PC-3 (cell line): ENCODE results near the gene CTNND1. TPM values are rescaled to one million over a fixed set of nuclear protein-coding genes. Genes with fewer than 3 reads are reported as not detected.

Source experiments
- ATAC-seq: fragments of 200-7000 bp; cut with Tn5 transposase; 2 replicates; pipeline ENCODE4 v1.9.1; 2020; ENCODE audit warnings: mild to moderate bottlenecking, moderate library complexity
- BruUV-seq: library from RNA; stranded (reverse); fragments of 400-500 nt; replicated peaks from 2 replicates; lab custom pipeline; 2021; lab: Mats Ljungman, UMichigan
- CTCF ChIA-PET: fragments of 300-600 bp; sonication (Branson Sonifier 250); formaldehyde crosslinking; loops from one replicate; lab custom pipeline; 2022; ENCODE audit warnings: antibody characterized with exemption; lab: Charles Lee
- POLR2A ChIA-PET: fragments of 300-600 bp; sonication (Branson Sonifier 250); formaldehyde crosslinking; loops from one replicate; lab custom pipeline; 2022; ENCODE audit warnings: antibody characterized with exemption; ENCODE audit not compliant: unreplicated experiment; lab: Charles Lee
- DNase-seq: peaks from one replicate; pipeline ENCODE4 v3.0.0-alpha.2; 2015
- H2AFZ ChIP-seq: fragments of 300-600 bp; sonication (generic); 2 replicates; pipeline ENCODE4 v1.6.0; 2016; ENCODE audit warnings: antibody characterized with exemption, low read length
- H3F3A ChIP-seq: fragments of 300-600 bp; sonication (generic); one replicate; pipeline ENCODE4 v1.6.0; 2017; ENCODE audit warnings: antibody characterized with exemption, low read length, control low read depth, mild to moderate bottlenecking; ENCODE audit not compliant: unreplicated experiment
- H3K27ac ChIP-seq: fragments of 300-600 bp; sonication (generic); 2 replicates; pipeline ENCODE4 v1.5.1; 2016; ENCODE audit warnings: mild to moderate bottlenecking, low read length
- H3K27me3 ChIP-seq: fragments of 300-600 bp; sonication (generic); 2 replicates; pipeline ENCODE4 v1.6.1; 2016; ENCODE audit warnings: low read length, mixed read lengths
- H3K36me3 ChIP-seq: fragments of 300-600 bp; sonication (generic); 2 replicates; pipeline ENCODE4 v1.6.1; 2016; ENCODE audit warnings: low read depth, mixed run types, low read length, mixed read lengths
- H3K4me1 ChIP-seq: fragments of 300-600 bp; sonication (generic); 2 replicates; pipeline ENCODE4 v1.5.1; 2016; ENCODE audit warnings: low read length; ENCODE audit not compliant: insufficient read depth
- H3K4me2 ChIP-seq: fragments of 300-600 bp; sonication (generic); 2 replicates; pipeline ENCODE4 v1.6.0; 2016; ENCODE audit warnings: low read length
- H3K4me3 ChIP-seq: fragments of 300-600 bp; sonication (generic); 2 replicates; pipeline ENCODE4 v1.5.1; 2016; ENCODE audit warnings: mild to moderate bottlenecking, low read length, mixed read lengths
- H3K79me2 ChIP-seq: fragments of 300-600 bp; sonication (generic); 2 replicates; pipeline ENCODE4 v1.6.1; 2017; ENCODE audit warnings: low read length, mixed read lengths
- H3K9ac ChIP-seq: fragments of 300-600 bp; sonication (generic); 2 replicates; pipeline ENCODE4 v1.6.0; 2016; ENCODE audit warnings: mild to moderate bottlenecking, low read length
- H3K9me2 ChIP-seq: fragments of 300-600 bp; sonication (generic); replicated peaks from 2 replicates; pipeline ENCODE4 v1.6.1; 2016; ENCODE audit warnings: mixed run types, low read length, mixed read lengths
- H3K9me3 ChIP-seq: fragments of 300-600 bp; sonication (generic); 2 replicates; pipeline ENCODE4 v1.6.1; 2016; ENCODE audit warnings: low read length, mixed read lengths
- H4K20me1 ChIP-seq: fragments of 300-600 bp; sonication (generic); 2 replicates; pipeline ENCODE4 v1.6.1; 2016; ENCODE audit warnings: low read length, mixed read lengths
- EZH2 ChIP-seq: fragments of 300-600 bp; sonication (generic); IDR thresholded peaks from one replicate; pipeline ENCODE4 v1.6.1; 2017; ENCODE audit warnings: antibody characterized with exemption, mild to moderate bottlenecking, low read length; ENCODE audit not compliant: unreplicated experiment
- EZH2phosphoT487 ChIP-seq: fragments of 300-600 bp; sonication (generic); IDR thresholded peaks from 2 replicates; pipeline ENCODE4 v1.6.1; 2018; ENCODE audit warnings: mild to moderate bottlenecking, antibody characterized with exemption, low read length, borderline replicate concordance
- intact Hi-C: fragments of 100-400 bp; cut with micrococcal nuclease; formaldehyde crosslinking; loops from 2 replicates; pipeline ENCODE4 v1.9.0; 2023
- total RNA-seq: library from RNA; depleted of rRNA; stranded (reverse); fragments of >200 nt; gene quantifications from 2 replicates; pipeline ENCODE4 v1.2.3, GENCODE V29; 2014
- TF ChIP-seq, protein P1 (sequence below): fragments of 300-600 bp; sonication (generic); conservative IDR thresholded peaks from 2 replicates; pipeline ENCODE4 v1.5.1; 2017; ENCODE audit warnings: antibody characterized with exemption, low read depth, mild to moderate bottlenecking, low read length

CTNND1 gene
- total RNA-seq, 1 experiment from 2014 or later, result 121 TPM

DNA sequence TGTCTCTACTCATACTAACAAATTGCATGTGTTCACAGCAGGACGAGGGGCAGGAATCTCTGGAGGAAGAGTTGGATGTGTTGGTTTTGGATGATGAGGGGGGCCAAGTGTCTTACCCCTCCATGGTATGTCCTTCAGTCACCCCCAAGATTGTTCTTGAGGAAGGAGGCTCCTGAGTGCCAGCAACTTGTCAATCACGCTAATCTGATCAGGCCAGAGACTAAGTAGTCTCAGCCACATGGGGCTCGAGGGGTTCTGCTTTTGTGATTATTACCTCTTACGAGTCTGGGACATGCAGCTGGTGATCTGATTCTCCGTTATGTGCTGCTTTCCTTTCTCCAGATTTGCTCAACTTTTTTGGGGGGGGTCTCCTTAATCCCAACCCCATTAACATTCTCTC is 54.3 kb downstream of the CTNND1 start:
- ChIA-PET POLR2A (no interaction called here), CTCF (no interaction called here)
- H3K27me3 ChIP-seq, result no peaks in the 10 kb centered on the region
- no TSS peak for BruUV-seq
- no peak for DNase-seq
- no peaks in the 10 kb centered on the region for H3K79me2 ChIP-seq
- no peak for ATAC-seq
- H3K9ac ChIP-seq, result no peak overlapping the region
- H3K36me3 ChIP-seq, result peaks cover 63% of the 10 kb centered on the region
- no peak overlapping the region for H2AFZ ChIP-seq
- H3K4me1 ChIP-seq, result no peaks in the 10 kb centered on the region
- no peaks in the 10 kb centered on the region for H3K9me2 ChIP-seq
- no peak overlapping the region for H3K27ac ChIP-seq
- no peaks in the 10 kb centered on the region for H3K9me3 ChIP-seq
- H4K20me1 ChIP-seq, result no peaks in the 10 kb centered on the region
- H3K4me3 ChIP-seq, result no peak overlapping the region
- no peak overlapping the region for H3K4me2 ChIP-seq
- TF ChIP-seq EZH2, result no peak
- no peak for TF ChIP-seq EZH2phosphoT487
- TF ChIP-seq, protein P1, sequence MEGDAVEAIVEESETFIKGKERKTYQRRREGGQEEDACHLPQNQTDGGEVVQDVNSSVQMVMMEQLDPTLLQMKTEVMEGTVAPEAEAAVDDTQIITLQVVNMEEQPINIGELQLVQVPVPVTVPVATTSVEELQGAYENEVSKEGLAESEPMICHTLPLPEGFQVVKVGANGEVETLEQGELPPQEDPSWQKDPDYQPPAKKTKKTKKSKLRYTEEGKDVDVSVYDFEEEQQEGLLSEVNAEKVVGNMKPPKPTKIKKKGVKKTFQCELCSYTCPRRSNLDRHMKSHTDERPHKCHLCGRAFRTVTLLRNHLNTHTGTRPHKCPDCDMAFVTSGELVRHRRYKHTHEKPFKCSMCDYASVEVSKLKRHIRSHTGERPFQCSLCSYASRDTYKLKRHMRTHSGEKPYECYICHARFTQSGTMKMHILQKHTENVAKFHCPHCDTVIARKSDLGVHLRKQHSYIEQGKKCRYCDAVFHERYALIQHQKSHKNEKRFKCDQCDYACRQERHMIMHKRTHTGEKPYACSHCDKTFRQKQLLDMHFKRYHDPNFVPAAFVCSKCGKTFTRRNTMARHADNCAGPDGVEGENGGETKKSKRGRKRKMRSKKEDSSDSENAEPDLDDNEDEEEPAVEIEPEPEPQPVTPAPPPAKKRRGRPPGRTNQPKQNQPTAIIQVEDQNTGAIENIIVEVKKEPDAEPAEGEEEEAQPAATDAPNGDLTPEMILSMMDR, result no peak
- intact Hi-C loops, result no loop called here
- no peaks in the 10 kb centered on the region for H3F3A ChIP-seq

DNA sequence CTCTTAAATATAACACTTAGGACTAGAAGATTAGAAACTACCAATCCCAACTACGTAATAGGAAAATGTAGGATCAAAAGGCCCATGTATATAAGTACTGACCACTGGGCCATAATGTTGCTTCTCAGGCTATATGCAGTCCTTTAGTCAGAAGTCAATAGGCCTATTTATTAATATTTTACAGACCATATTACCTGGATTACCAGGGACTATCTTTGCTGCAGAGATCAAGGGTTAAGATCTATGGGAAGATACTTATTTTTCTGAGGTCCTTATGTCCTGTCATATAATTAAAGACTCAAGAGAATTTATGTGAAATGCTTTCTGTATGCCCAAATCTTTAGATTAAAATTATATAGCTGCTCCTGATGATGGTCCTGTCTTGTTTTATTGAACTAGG is 57.2 kb downstream of the CTNND1 start:
- H3K36me3 ChIP-seq, result peaks cover 41% of the 10 kb centered on the region
- no TSS peak for BruUV-seq
- ChIA-PET POLR2A (no interaction called here), CTCF (no interaction called here)
- H3K9me2 ChIP-seq, result no peaks in the 10 kb centered on the region
- no peak for ATAC-seq
- no peak overlapping the region for H3K27ac ChIP-seq
- H3K4me3 ChIP-seq, result no peak overlapping the region
- H4K20me1 ChIP-seq, result no peaks in the 10 kb centered on the region
- no peak for TF ChIP-seq EZH2
- no peak for TF ChIP-seq EZH2phosphoT487
- H3K27me3 ChIP-seq, result no peaks in the 10 kb centered on the region
- no peaks in the 10 kb centered on the region for H3F3A ChIP-seq
- no peak overlapping the region for H3K9ac ChIP-seq
- H3K4me1 ChIP-seq, result no peaks in the 10 kb centered on the region
- intact Hi-C loops, result no loop called here
- H2AFZ ChIP-seq, result no peak overlapping the region
- H3K9me3 ChIP-seq, result no peaks in the 10 kb centered on the region
- DNase-seq, result no peak
- H3K4me2 ChIP-seq, result no peak overlapping the region
- H3K79me2 ChIP-seq, result no peaks in the 10 kb centered on the region

DNA sequence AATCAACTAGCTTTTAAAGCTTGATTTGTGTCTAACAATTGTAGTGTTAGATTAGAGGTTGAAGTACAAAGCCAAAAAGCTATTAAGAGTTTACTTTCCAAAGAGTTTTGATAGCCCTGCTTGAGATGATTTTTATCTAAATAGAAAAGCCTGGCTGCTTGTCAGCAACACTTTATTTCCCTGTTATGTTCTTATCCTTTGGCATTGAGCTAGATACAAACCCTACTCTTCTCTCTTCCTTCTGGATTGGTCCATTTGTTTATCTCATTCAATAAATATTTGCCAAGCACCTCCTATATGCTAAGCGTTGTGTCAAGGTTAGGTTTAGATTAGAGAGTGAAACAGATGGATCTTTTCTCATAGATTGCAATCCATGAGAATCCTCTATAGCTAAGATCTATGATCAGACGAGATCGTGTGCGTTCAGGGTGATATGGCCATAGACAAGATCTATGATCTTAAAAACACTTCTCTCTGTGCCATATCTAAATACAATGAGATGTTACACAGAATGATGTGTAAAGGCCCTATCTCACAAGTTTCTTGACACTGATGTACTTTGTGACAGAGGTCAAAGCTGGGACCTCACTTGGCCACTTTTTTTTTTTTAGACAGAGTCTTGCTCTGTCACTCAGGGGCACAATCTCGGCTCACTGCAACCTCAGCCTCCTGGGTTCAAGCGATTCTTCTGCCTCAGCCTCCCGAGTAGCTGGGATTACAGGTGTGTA is 57.8 kb downstream of the CTNND1 start:
- Histone ChIP-seq H3K4me3 (no peak overlapping the region), H3K36me3 (peaks cover 35% of the 10 kb centered on the region), H3K9me3 (no peaks in the 10 kb centered on the region), H3K27me3 (no peaks in the 10 kb centered on the region), H3K9me2 (no peaks in the 10 kb centered on the region), H3K4me1 (no peaks in the 10 kb centered on the region), H4K20me1 (no peaks in the 10 kb centered on the region), H3K9ac (no peak overlapping the region), H3K4me2 (no peak overlapping the region), H2AFZ (no peak overlapping the region), H3F3A (no peaks in the 10 kb centered on the region), H3K27ac (no peak overlapping the region), H3K79me2 (no peaks in the 10 kb centered on the region)
- BruUV-seq, result no TSS peak
- intact Hi-C loops, result no loop called here
- ChIA-PET CTCF (no interaction called here), POLR2A (no interaction called here)
- TF ChIP-seq EZH2phosphoT487, result no peak
- TF ChIP-seq, protein P1, result no peak
- DNase-seq, result no peak
- no peak for ATAC-seq
